Mesenchymal stem cell (in vitro differentiated cells and primary cell): ENCODE results near the gene HDAC4.
"Not testable (repeated sequence)": the region's sequence is repeated elsewhere in the genome, so short reads cannot be mapped to it uniquely, and the experiment has no call there.

ENCODE experiments used
- DNase-seq: peaks from one replicate; pipeline ENCODE4 v3.0.0-alpha.2; 2013
- H2AFZ ChIP-seq: one replicate; pipeline ENCODE4 v1.6.1; 2013; ENCODE audit warnings: low read depth, mild to moderate bottlenecking, control low read depth, inconsistent platforms, low read length, moderate library complexity
- H2AK5ac ChIP-seq: 2 replicates; pipeline ENCODE4 v1.6.1; 2013; ENCODE audit warnings: low read length, moderate library complexity, mild to moderate bottlenecking, inconsistent platforms; ENCODE audit not compliant: severe bottlenecking
- H2BK120ac ChIP-seq: one replicate; pipeline ENCODE4 v1.6.1; 2013; ENCODE audit warnings: low read depth, mild to moderate bottlenecking, inconsistent platforms, low read length, moderate library complexity
- H2BK12ac ChIP-seq, 2 experiments: one replicate each; pipeline ENCODE4 v1.6.1; 2013; ENCODE audit warnings: inconsistent platforms in 2 of 2, low read length in 2 of 2, mild to moderate bottlenecking in 2 of 2, moderate library complexity in 2 of 2, control low read depth in 1 of 2
- H2BK15ac ChIP-seq: one replicate; pipeline ENCODE4 v1.6.1; 2013; ENCODE audit warnings: mild to moderate bottlenecking, low read depth, inconsistent platforms; ENCODE audit not compliant: poor library complexity, severe bottlenecking
- H2BK5ac ChIP-seq: 2 replicates; pipeline ENCODE4 v1.6.1; 2013; ENCODE audit warnings: low read depth, mild to moderate bottlenecking, low read length, control low read depth, inconsistent platforms; ENCODE audit not compliant: poor library complexity, severe bottlenecking
- H3K14ac ChIP-seq, 2 experiments: one replicate each; pipeline ENCODE4 v1.6.1; 2013; ENCODE audit warnings: inconsistent platforms in 2 of 2, low read length in 2 of 2, control low read depth in 1 of 2, mild to moderate bottlenecking in 1 of 2, moderate library complexity in 1 of 2
- H3K18ac ChIP-seq, 2 experiments: one replicate each; pipeline ENCODE4 v1.6.1; 2013; ENCODE audit warnings: inconsistent platforms in 2 of 2, low read length in 2 of 2, control low read depth in 1 of 2, low read depth in 1 of 2, mild to moderate bottlenecking in 1 of 2
- H3K23ac ChIP-seq, 2 experiments: one replicate each; pipeline ENCODE4 v1.6.1; 2013; ENCODE audit warnings: inconsistent platforms in 2 of 2, low read length in 2 of 2, mild to moderate bottlenecking in 2 of 2, moderate library complexity in 2 of 2, control low read depth in 1 of 2
- H3K27ac ChIP-seq: 2 replicates; pipeline ENCODE4 v1.5.1; 2013; ENCODE audit warnings: mild to moderate bottlenecking, moderate library complexity, low read length, control low read depth, inconsistent platforms; ENCODE audit not compliant: poor library complexity, severe bottlenecking
- H3K27me3 ChIP-seq, 2 experiments: 2 replicates each; pipeline versions ENCODE4 v1.6.1 to v1.7.0; 2013; ENCODE audit warnings: low read length in 2 of 2, mild to moderate bottlenecking in 2 of 2, moderate library complexity in 2 of 2, control low read depth in 1 of 2, inconsistent platforms in 1 of 2; ENCODE audit not compliant: control insufficient read depth in 1 of 2, insufficient read depth in 1 of 2
- H3K36me3 ChIP-seq, 2 experiments: 2 replicates each; pipeline versions ENCODE4 v1.6.1 to v1.7.0; 2013; ENCODE audit warnings: low read length in 2 of 2, control low read depth in 1 of 2, inconsistent platforms in 1 of 2, low read depth in 1 of 2, mild to moderate bottlenecking in 1 of 2; ENCODE audit not compliant: insufficient read depth in 2 of 2, control insufficient read depth in 1 of 2
- H3K4ac ChIP-seq, 2 experiments: one replicate each; pipeline ENCODE4 v1.6.1; 2013; ENCODE audit warnings: inconsistent platforms in 2 of 2, low read length in 2 of 2, mild to moderate bottlenecking in 2 of 2, moderate library complexity in 2 of 2, control low read depth in 1 of 2, low read depth in 1 of 2
- H3K4me1 ChIP-seq: 2 replicates; pipeline ENCODE4 v1.6.1; 2013; ENCODE audit warnings: low read depth, low read length, control low read depth; ENCODE audit not compliant: control insufficient read depth, insufficient read depth
- H3K4me2 ChIP-seq: 2 replicates; pipeline ENCODE4 v1.6.1; 2013; ENCODE audit warnings: low read length, mild to moderate bottlenecking, inconsistent platforms; ENCODE audit not compliant: poor library complexity, severe bottlenecking
- H3K4me3 ChIP-seq, 2 experiments: 2 replicates each; pipeline versions ENCODE4 v1.5.1 to v1.7.0; 2013; ENCODE audit warnings: low read length in 2 of 2, mild to moderate bottlenecking in 2 of 2, control low read depth in 1 of 2, low read depth in 1 of 2; ENCODE audit not compliant: insufficient read depth in 1 of 2
- H3K79me1 ChIP-seq: replicated peaks from 2 replicates; pipeline ENCODE4 v1.6.1; 2013; ENCODE audit warnings: mild to moderate bottlenecking, control low read depth, low read length, inconsistent platforms; ENCODE audit not compliant: poor library complexity, severe bottlenecking
- H3K9ac ChIP-seq: 2 replicates; pipeline ENCODE4 v1.7.0; 2013; ENCODE audit warnings: mild to moderate bottlenecking, low read length, moderate library complexity
- H3K9me3 ChIP-seq: 2 replicates; pipeline ENCODE4 v1.7.0; 2013; ENCODE audit warnings: mild to moderate bottlenecking, low read length; ENCODE audit not compliant: control insufficient read depth
- H4K8ac ChIP-seq: one replicate; pipeline ENCODE4 v1.6.1; 2013; ENCODE audit warnings: inconsistent platforms, mild to moderate bottlenecking, low read length, moderate library complexity
- H4K91ac ChIP-seq: one replicate; pipeline ENCODE4 v1.6.1; 2013; ENCODE audit warnings: mild to moderate bottlenecking, low read length, inconsistent platforms
- WGBS: methylation state at CpG from one replicate; pipeline ENCODE4 v1.1.7; 2013; ENCODE audit warnings: mixed read lengths; 5-methylcytosine and 5-hydroxymethylcytosine counted together

HDAC4 gene

GRCh38 chr2:239283288-239283945 lies 117.4 kb downstream of the HDAC4 start:
- Histone ChIP-seq H2AFZ (no peak overlapping the region), H3K4me1 (peaks cover 21% of the 10 kb centered on the region), H4K91ac (no peak overlapping the region), H3K4ac (peak overlapping the region in 1 of 2 experiments; percentile 21), H3K9me3 (no peaks in the 10 kb centered on the region), H3K36me3 (peaks cover 3 to 14% of the 10 kb centered on the region in 2 experiments), H3K4me3 (no peak overlapping the region), H3K23ac (peak overlapping the region in 1 of 2 experiments; percentile 35), H3K4me2 (no peak overlapping the region), H3K18ac (peak overlapping the region in 1 of 2 experiments; percentile 23), H2BK5ac (no peak overlapping the region), H3K27ac (no peak overlapping the region), H2BK15ac (peak overlapping the region; percentile 65), H3K27me3 (no peaks in the 10 kb centered on the region), H3K9ac (no peak overlapping the region), H3K79me1 (peaks cover 43% of the 10 kb centered on the region), H2BK12ac (no peak overlapping the region), H3K14ac (no peak overlapping the region), H4K8ac (no peak overlapping the region), H2AK5ac (no peak overlapping the region), H2BK120ac (no peak overlapping the region)
- no peak for DNase-seq
- 96% methylated on average over 29 of the region's 29 CpGs for WGBS

DNA sequence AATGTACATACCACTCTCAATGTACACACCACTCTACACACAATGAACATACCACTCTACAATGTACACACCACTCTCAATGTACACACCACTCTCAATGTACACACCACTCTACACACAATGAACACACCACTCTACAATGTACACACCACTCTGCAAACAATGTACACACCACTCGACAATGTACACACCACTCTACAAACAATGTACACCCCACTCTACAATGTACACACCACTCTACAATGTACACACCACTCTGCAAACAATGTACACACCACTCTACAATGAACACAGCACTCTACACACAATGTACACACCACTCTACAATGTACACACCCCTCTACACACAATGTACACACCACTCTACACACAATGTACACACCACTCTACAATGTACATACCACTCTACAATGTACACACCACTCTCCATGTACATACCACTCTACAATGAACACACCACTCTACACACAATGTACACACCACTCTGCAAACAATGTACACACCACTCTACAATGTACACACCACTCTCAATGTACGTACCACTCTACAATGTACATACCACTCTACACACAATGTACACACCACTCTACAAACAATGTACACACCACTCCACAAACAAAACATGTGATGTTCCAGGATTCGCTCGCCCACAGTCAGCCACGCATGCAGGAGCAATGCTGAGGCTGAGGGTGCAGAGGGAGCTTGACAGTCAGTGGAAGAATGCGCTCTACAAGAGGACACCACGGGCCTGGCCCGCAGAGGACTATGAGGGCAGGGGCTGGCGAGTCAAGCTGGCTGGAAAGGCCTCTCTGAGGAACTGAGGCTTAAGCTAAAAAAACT lies 118.2 kb downstream of the HDAC4 start:
- no peak overlapping the region for H3K4ac ChIP-seq
- no peak overlapping the region for H3K18ac ChIP-seq
- H3K4me3 ChIP-seq, result no peak overlapping the region
- no peak overlapping the region for H4K8ac ChIP-seq
- DNase-seq, result no peak
- H3K36me3 ChIP-seq, result peaks cover 3 to 14% of the 10 kb centered on the region in 2 experiments
- H3K27ac ChIP-seq, result no peak overlapping the region
- no peaks in the 10 kb centered on the region for H3K9me3 ChIP-seq
- no peak overlapping the region for H2BK15ac ChIP-seq
- no peaks in the 10 kb centered on the region for H3K27me3 ChIP-seq
- no peak overlapping the region for H2AK5ac ChIP-seq
- no peak overlapping the region for H2BK12ac ChIP-seq
- H3K4me1 ChIP-seq, result peaks cover 23% of the 10 kb centered on the region
- no peak overlapping the region for H2BK120ac ChIP-seq
- no peak overlapping the region for H4K91ac ChIP-seq
- WGBS, result 98% methylated on average over 9 of the region's 9 CpGs
- H3K4me2 ChIP-seq, result no peak overlapping the region
- H2AFZ ChIP-seq, result no peak overlapping the region
- H3K14ac ChIP-seq, result no peak overlapping the region
- H3K9ac ChIP-seq, result no peak overlapping the region
- H3K79me1 ChIP-seq, result peaks cover 46% of the 10 kb centered on the region
- no peak overlapping the region for H3K23ac ChIP-seq
- no peak overlapping the region for H2BK5ac ChIP-seq

DNA sequence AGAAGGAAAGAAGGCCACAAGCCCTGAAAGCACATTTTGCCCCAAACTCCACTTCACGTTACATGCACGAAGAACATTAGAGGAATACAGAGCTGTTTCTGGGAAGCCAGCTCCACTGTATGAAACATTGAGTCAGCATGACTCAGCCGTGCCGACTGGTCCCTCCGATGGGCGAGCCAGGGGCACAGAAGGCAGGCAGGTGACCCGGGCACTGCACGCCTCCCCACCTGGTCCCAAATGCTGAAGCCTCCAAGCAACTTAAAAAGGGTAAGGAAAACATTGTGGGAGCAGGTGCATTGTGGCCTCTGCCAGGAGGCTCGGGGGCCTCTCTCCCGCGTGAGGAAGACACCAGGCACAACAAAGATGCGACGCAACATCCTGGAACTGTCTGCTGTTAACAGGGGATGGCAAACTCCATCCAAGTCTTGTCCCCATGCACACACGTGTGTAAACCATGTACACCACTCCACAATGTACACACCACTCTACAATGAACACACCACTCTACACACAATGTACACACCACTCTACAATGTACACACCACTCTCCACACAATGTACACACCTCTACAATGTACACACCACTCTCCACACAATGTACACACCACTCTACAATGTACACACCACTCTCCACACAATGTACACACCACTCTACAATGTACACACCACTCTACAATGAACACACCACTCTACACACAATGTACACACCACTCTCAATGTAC lies 120.4 kb downstream of the HDAC4 start:
- Histone ChIP-seq H4K91ac (peak overlapping the region; percentile 57), H4K8ac (peak overlapping the region; percentile 27), H3K18ac (peak overlapping the region; percentile 7 to 52), H3K4me2 (peak overlapping the region; percentile 10), H3K23ac (peak overlapping the region in 1 of 2 experiments; percentile 18), H3K79me1 (peaks cover 52% of the 10 kb centered on the region), H3K9ac (peak overlapping the region; percentile 80), H3K4ac (peak overlapping the region in 1 of 2 experiments; percentile 71), H3K36me3 (peaks cover 3 to 14% of the 10 kb centered on the region in 2 experiments), H3K27ac (peak overlapping the region; percentile 32), H3K4me1 (peaks cover 31% of the 10 kb centered on the region), H2BK12ac (peak overlapping the region; percentile 28 to 51)
- 59% methylated on average over 14 of the region's 14 CpGs for WGBS
- not testable (repeated sequence) for H3K14ac ChIP-seq, H3K9me3 ChIP-seq, H3K27me3 ChIP-seq, H2BK15ac ChIP-seq, H2AK5ac ChIP-seq, H2BK120ac ChIP-seq, H2BK5ac ChIP-seq, H2AFZ ChIP-seq, H3K4me3 ChIP-seq
- peak; percentile 82 for DNase-seq
